Spinal cord (tissue), 10 donors: ENCODE results near the gene STAT1. TPM values are rescaled to one million over a fixed set of nuclear protein-coding genes. Genes with fewer than 3 reads are reported as not detected.
"Not testable (repeated sequence)": the region's sequence is repeated elsewhere in the genome, so short reads cannot be mapped to it uniquely, and the experiment has no call there.

Experiments
- DNase-seq, 6 donors: peaks; one replicate each; pipeline versions ENCODE4 v3.0.0 to v3.0.0-alpha.2; 2013 to 2015; ENCODE audit warnings: low spot score in 6 of 6, low read depth in 4 of 6
- H3K27ac ChIP-seq: one replicate; pipeline ENCODE4 v1.5.1; 2013; ENCODE audit warnings: low read depth, low read length, control low read depth
- H3K27me3 ChIP-seq: one replicate; pipeline ENCODE4 v1.6.1; 2013; ENCODE audit warnings: low read length; ENCODE audit not compliant: control insufficient read depth, insufficient read depth
- H3K36me3 ChIP-seq: one replicate; pipeline ENCODE4 v1.6.1; 2013; ENCODE audit warnings: low read length; ENCODE audit not compliant: control insufficient read depth, insufficient read depth
- H3K4me1 ChIP-seq: one replicate; pipeline ENCODE4 v1.6.1; 2013; ENCODE audit warnings: low read length; ENCODE audit not compliant: control insufficient read depth, insufficient read depth
- H3K4me3 ChIP-seq: one replicate; pipeline ENCODE4 v1.5.1; 2013; ENCODE audit warnings: low read depth, low read length, control low read depth
- H3K9me3 ChIP-seq: one replicate; pipeline ENCODE4 v1.6.1; 2013; ENCODE audit warnings: low read length; ENCODE audit not compliant: control insufficient read depth, insufficient read depth
- WGBS: methylation state at CpG from one replicate; pipeline ENCODE4 v1.1.5; 2013; ENCODE audit warnings: missing lambda C conversion rate; ENCODE audit not compliant: insufficient coverage; 5-methylcytosine and 5-hydroxymethylcytosine counted together
- polyA plus RNA-seq, 2 donors: library from polyadenylated mRNA; unstranded; fragments of 120-200 nt; gene quantifications; one replicate each; pipeline ENCODE4 v1.2.1, GENCODE V29; 2013; ENCODE audit not compliant: insufficient read length in 2 of 2
- total RNA-seq, 2 donors: library from RNA; depleted of rRNA in 1 of 2; stranded (reverse); fragments of 120-200 nt in 1 of 2; fragments of >200 nt in 1 of 2; gene quantifications; one replicate each; pipeline versions ENCODE4 v1.2.3 to v1.2.4, GENCODE V29; 2013 to 2014
- donor health status: healthy.

Gene STAT1
- total and polyA plus RNA-seq, 4 donors, result 43.4 to 67.5 (median 49.3) TPM

DNA sequence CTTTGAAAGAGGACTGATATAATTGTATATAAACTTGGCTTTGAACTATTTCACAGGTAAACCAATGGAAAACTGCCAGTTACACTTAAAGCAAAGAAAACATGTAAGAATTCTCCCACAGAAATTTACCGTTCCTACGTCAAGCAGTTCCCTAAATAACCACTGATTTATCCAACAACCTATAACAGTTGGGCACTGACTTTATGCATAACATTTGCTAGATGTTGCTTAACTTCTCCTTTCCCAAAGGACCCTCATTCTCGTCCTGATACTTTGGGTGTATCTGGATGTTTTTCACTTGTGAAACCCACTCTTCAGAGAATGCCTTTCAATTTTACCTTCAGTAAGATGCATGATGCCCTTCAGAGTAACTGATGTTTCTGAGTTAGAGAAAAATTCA, 43.8 kb downstream of the STAT1 start:
- H3K27me3 ChIP-seq, result no peaks in the 10 kb centered on the region
- no peaks in the 10 kb centered on the region for H3K9me3 ChIP-seq
- no peak overlapping the region for H3K4me3 ChIP-seq
- no peak for DNase-seq
- no peak overlapping the region for H3K27ac ChIP-seq
- 100% methylated on average over 2 of the region's 3 CpGs for WGBS
- peaks cover 17% of the 10 kb centered on the region for H3K36me3 ChIP-seq
- H3K4me1 ChIP-seq, result no peaks in the 10 kb centered on the region

DNA sequence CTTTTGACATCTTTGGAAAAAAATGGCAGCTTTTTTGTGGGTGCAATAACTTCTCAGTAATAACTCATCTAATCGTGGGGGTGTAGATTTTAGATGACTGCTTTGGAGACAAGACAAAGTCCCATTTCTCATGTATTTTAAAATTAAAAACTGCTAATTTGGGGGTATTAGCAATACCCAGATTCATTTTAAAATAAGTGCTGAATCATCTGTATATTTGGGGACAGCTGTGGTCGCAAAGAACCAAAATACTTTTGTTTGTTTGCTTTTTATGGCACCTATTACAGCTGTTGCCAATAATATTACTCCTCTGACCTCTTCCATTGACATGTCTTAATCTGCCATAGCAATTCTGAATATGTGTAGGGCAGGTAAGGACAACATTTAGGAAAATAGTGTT, 45.4 kb downstream of the STAT1 start:
- H3K4me3 ChIP-seq, result no peak overlapping the region
- no peaks in the 10 kb centered on the region for H3K9me3 ChIP-seq
- DNase-seq, result no peak
- peaks cover 13% of the 10 kb centered on the region for H3K36me3 ChIP-seq
- H3K27me3 ChIP-seq, result no peaks in the 10 kb centered on the region
- H3K4me1 ChIP-seq, result no peaks in the 10 kb centered on the region
- WGBS, result no CpG with 5 or more reads among the region's 2 CpGs
- H3K27ac ChIP-seq, result no peak overlapping the region

DNA sequence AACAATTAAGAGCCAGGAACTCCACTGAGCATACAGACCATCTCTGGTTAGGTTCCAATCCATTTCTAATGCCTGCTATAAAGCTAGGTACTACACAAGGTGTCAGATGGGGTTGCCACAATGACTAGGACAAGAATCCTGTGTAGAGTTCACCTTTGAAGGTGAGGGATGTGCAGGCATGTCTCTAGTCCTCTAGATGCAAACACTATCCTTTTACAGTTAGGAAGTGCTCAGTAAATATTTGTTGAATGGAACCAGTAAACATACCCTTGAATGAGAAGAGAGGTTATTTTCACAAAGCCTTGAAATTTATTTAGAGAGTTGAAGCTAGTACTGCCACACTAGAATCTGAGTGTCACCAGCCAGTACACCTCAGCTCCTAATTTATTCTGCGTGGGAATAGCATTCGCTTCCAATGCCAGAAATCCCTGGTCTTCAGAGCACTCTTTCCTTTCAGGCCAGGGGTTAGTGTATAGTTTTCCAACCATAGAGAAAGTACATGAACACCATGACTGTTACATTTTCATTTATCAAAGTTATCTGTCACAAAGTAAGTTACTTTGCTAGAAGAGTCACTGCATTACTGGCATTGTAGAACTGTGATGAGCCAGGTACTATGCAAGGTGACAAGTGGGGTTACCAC, 48.3 kb downstream of the STAT1 start:
- no CpG with 5 or more reads among the region's 2 CpGs for WGBS
- no peaks in the 10 kb centered on the region for H3K9me3 ChIP-seq
- H3K27ac ChIP-seq, result no peak overlapping the region
- no peaks in the 10 kb centered on the region for H3K4me1 ChIP-seq
- H3K27me3 ChIP-seq, result no peaks in the 10 kb centered on the region
- peaks cover 6% of the 10 kb centered on the region for H3K36me3 ChIP-seq
- no peak for DNase-seq
- no peak overlapping the region for H3K4me3 ChIP-seq

DNA sequence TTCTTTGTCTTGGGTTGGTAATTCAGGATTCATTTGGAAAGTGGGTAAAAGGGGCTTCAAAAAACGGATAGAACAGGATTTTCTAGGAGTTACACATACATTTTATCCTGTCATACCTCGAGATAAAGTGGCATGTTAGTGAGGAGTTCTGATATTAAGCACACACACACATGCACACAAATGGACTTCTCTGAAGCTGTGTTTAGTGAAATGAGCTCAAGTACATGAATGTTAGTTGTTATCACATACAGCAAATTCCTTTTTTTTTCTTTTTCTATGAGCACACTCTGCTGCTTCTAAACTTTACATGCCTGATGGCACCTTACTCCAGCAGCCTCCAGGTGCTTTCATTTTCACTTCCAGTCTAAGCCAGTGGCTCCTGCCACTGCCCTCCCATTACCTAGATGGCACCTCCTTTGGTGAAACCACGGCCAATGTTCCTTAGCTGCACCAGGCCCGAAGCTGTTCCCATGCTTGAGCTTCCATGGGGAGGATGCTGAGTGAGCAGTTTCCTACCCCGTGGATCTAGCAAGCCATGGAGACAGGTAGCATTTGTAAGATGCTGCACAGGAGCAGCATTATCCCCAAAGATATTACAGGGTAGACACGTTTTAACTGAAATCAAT, 49.7 kb downstream of the STAT1 start:
- H3K4me3 ChIP-seq, result no peak overlapping the region
- H3K27me3 ChIP-seq, result no peaks in the 10 kb centered on the region
- 100% methylated on average over 1 of the region's 6 CpGs for WGBS
- no peak for DNase-seq
- peaks cover 6% of the 10 kb centered on the region for H3K36me3 ChIP-seq
- no peaks in the 10 kb centered on the region for H3K4me1 ChIP-seq
- H3K27ac ChIP-seq, result no peak overlapping the region
- H3K9me3 ChIP-seq, result no peaks in the 10 kb centered on the region

DNA sequence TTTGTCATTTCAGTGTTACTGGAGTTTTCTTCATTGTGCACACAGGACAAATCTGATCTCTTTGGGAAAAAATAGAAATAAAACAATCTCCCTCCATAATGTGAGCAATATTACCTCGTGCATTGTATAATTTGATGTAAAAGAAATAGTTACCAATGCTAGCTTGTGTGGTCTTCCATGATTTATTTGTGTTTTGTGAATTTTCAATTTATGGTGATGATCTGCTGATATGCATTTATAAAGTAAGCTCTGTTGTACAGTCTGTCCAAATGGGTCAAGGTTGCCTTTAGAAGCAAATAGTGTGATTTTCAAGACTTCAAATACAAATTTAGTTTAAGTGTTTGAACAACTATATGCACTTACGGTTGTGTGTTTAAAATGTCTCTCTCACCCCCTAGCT, 50.9 kb downstream of the STAT1 start:
- Histone ChIP-seq H3K27ac (no peak overlapping the region), H3K9me3 (no peaks in the 10 kb centered on the region), H3K27me3 (no peaks in the 10 kb centered on the region), H3K4me1 (no peaks in the 10 kb centered on the region), H3K36me3 (peaks cover 6% of the 10 kb centered on the region), H3K4me3 (no peak overlapping the region)
- no peak for DNase-seq
- no CpG with 5 or more reads among the region's 2 CpGs for WGBS

DNA sequence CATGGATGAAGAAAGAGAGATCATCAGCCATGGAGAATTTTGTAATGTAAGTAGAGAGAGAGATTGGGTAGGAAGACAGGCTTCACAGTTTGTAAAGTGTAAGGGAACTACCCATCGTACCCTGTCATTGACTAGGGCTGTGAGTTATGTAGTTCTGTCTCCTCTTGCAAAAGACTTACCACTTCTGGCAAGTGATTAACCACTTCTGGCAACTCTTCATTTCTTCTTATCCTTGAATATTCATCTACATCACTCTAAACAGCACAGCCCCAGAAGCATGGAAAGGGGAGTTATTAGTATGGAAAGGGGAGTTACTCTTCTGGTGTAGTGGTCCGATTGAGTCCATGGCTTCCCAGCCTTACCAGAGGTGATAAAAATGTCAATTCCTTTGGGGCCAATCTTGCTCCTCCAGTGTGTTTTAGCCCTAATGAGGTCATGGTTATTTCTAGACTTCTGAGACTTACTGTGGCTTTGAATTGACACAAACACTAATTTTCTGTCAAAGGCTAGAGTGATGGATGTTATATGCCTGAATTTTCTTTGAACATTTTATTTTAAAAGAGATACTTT, 52.0 kb downstream of the STAT1 start:
- WGBS, result 57% methylated on average over 1 of the region's 2 CpGs
- Histone ChIP-seq H3K27ac (no peak overlapping the region), H3K27me3 (no peaks in the 10 kb centered on the region), H3K9me3 (no peaks in the 10 kb centered on the region), H3K4me1 (no peaks in the 10 kb centered on the region), H3K4me3 (no peak overlapping the region), H3K36me3 (peaks cover 6% of the 10 kb centered on the region)
- no peak for DNase-seq

DNA sequence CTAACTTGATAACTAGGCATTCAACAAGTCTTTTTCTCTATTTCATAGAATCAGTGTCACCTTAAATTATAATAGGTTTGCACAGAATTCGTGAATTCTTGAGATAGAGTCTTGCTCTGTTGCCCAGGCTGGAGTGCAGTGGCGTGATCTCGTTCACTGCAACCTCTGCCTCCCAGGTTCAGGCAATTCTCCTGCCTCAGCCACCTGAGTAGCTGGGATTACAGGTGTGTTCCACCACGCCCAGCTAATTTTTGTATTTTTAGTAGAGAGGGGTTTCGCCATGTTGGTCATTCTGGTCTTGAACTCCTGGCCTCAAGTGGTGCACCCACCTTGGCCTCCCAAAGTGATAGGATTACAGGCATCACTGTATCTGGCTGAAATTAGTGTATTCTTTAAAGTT, 52.9 kb downstream of the STAT1 start:
- not testable (repeated sequence) for H3K36me3 ChIP-seq, H3K4me3 ChIP-seq, H3K27me3 ChIP-seq, H3K4me1 ChIP-seq, H3K27ac ChIP-seq, DNase-seq, H3K9me3 ChIP-seq
- WGBS, result 100% methylated on average over 2 of the region's 5 CpGs

DNA sequence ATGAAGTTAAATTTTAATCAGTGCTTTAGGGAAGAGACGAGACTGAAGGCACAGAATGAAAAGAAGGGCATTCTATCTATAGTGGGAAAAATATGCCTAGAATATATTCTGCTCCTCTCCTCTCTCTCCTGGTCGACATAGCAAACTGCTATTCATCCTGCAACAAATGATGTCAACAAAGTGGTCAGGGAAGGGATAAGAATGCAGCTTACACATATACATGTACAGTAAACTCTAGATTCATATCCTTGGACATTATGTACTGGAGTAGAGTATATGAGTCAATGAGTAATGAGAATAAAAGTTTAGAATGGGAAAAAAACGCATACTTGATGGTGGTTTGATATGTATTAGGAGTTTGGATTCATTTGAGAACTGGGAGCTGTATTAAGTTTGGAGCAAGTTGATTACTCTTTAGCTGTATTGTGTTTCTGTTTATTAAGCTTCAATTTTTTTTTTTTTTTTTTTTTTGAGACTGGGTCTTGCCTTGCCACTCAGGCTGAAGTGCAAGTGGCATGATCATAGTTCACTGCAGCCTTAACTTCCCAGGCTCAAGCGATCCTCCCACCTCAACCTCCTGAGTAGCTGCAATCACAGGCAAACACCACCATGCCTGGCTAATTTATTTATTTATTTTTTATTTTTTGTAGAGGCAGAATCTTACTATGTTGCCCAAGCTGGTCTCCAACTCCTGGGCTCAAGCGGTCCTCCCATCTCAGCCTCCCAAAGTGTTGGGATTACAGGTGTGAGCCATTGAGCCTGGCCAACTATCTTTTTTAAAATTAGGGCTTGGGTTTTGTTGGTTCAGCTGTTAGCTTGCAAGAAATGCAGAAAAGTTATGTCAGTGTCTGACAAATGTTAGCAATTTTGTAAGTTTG, 53.8 kb downstream of the STAT1 start:
- Histone ChIP-seq H3K4me3 (no peak overlapping the region), H3K4me1 (no peaks in the 10 kb centered on the region), H3K9me3 (no peaks in the 10 kb centered on the region), H3K36me3 (peaks cover 6% of the 10 kb centered on the region), H3K27ac (no peak overlapping the region), H3K27me3 (no peaks in the 10 kb centered on the region)
- WGBS, result 67% methylated on average over 1 of the region's 5 CpGs
- DNase-seq, result no peak

DNA sequence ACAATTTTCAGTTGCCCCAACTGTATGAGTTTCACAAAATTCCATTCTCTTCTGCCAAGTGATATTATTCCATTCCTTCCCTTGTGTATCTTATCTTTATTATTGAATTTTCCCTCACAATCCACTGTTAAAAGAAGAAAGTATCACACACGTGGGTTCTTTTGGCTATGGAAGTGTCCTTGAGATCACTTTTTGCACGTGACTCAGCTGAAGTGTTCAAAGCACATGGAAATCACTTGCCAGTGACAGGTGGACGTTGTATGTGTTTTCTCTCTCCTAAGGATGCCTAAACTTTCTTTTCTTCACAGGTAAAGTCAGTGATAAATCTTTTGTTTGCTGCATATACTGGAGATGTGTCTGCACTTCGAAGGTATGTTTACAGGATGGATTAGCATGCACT, 60.7 kb downstream of the STAT1 start:
- no peak for DNase-seq
- H3K27me3 ChIP-seq, result no peaks in the 10 kb centered on the region
- H3K9me3 ChIP-seq, result no peaks in the 10 kb centered on the region
- no peak overlapping the region for H3K27ac ChIP-seq
- no peaks in the 10 kb centered on the region for H3K4me1 ChIP-seq
- no peak overlapping the region for H3K4me3 ChIP-seq
- WGBS, result 100% methylated on average over 1 of the region's 4 CpGs
- no peaks in the 10 kb centered on the region for H3K36me3 ChIP-seq
